Fibroblast of pulmonary artery (primary cell): ENCODE results near the gene FBLIM1.

ENCODE experiments used
- DNase-seq: peaks from one replicate; pipeline ENCODE4 v3.0.0-alpha.2; 2010; ENCODE audit warnings: low read depth
- H3K4me3 ChIP-seq: replicated peaks from 2 replicates; pipeline ENCODE4 v1.5.1; 2011; ENCODE audit warnings: low read depth, mild to moderate bottlenecking, control low read depth, low read length, moderate library complexity
- CTCF ChIP-seq: IDR thresholded peaks from 2 replicates; pipeline ENCODE4 v1.5.1; 2011; ENCODE audit warnings: mild to moderate bottlenecking, control low read depth, low read length, inconsistent platforms; ENCODE audit errors: missing control alignments

The FBLIM1 gene

GRCh38 chr1:15719381-15720120 lies 39.0 kb upstream of the FBLIM1 start:
- no peak for DNase-seq
- TF ChIP-seq CTCF: no peak
- no peak overlapping the region for H3K4me3 ChIP-seq

GRCh38 chr1:15720861-15721260 lies 37.7 kb upstream of the FBLIM1 start:
- H3K4me3 ChIP-seq: no peak overlapping the region
- TF ChIP-seq CTCF: no peak
- no peak for DNase-seq

- no peak for TF ChIP-seq CTCF
Observed at GRCh38 chr1:15722411-15722810, 36.2 kb upstream of the FBLIM1 start.

GRCh38 chr1:15722836-15723532 lies 35.6 kb upstream of the FBLIM1 start:
- no peak for TF ChIP-seq CTCF
- no peak for DNase-seq
- no peak overlapping the region for H3K4me3 ChIP-seq

More at GRCh38 chr1:15722411-15722810, 36.2 kb upstream of the FBLIM1 start:
- H3K4me3 ChIP-seq: no peak overlapping the region
- no peak for DNase-seq

- H3K4me3 ChIP-seq: no peak overlapping the region
- no peak for DNase-seq
- TF ChIP-seq CTCF: no peak
Observed at GRCh38 chr1:15723631-15724246, 34.9 kb upstream of the FBLIM1 start.

GRCh38 chr1:15724949-15725880 lies 33.4 kb upstream of the FBLIM1 start:
- no peak for TF ChIP-seq CTCF
- H3K4me3 ChIP-seq: no peak overlapping the region
- DNase-seq: no peak
